ENCODE measurements around the gene VEZT.
A peak's percentile ranks its signal among the peaks of the same experiment; 100 is the strongest.

The VEZT gene

GRCh38 chr12:95200128-95200894 lies 17.3 kb upstream of the VEZT start:
- no peak for DNase-seq

- no peak for DNase-seq
Measured at GRCh38 chr12:95201056-95201670, 16.4 kb upstream of the VEZT start.

GRCh38 chr12:95202691-95203486 lies 14.7 kb upstream of the VEZT start:
- DNase-seq, result no peak

- DNase-seq, result no peak
Measured at GRCh38 chr12:95203487-95204030, 14.0 kb upstream of the VEZT start.

- no peak for DNase-seq
Measured at GRCh38 chr12:95204141-95204866, 13.3 kb upstream of the VEZT start.

- DNase-seq, result no peak
Measured at GRCh38 chr12:95205016-95205624, 12.5 kb upstream of the VEZT start.

GRCh38 chr12:95205685-95206084 lies 11.9 kb upstream of the VEZT start:
- DNase-seq, result no peak

- DNase-seq, result no peak
Measured at GRCh38 chr12:95206916-95207315, 10.7 kb upstream of the VEZT start.

GRCh38 chr12:95207407-95207806 lies 10.2 kb upstream of the VEZT start:
- no peak for DNase-seq

- peak; percentile 84 for DNase-seq
Measured at GRCh38 chr12:95208678-95209077, 8.9 kb upstream of the VEZT start.

GRCh38 chr12:95212586-95212985 lies 5.0 kb upstream of the VEZT start:
- no peak for DNase-seq

- DNase-seq, result no peak
Measured at GRCh38 chr12:95213119-95213518, 4.5 kb upstream of the VEZT start.

- DNase-seq, result no peak
Measured at GRCh38 chr12:95213928-95214327, 3.7 kb upstream of the VEZT start.

GRCh38 chr12:95214466-95214865 lies 3.1 kb upstream of the VEZT start:
- no peak for DNase-seq

- DNase-seq, result no peak
Measured at GRCh38 chr12:95215949-95216348, 1.7 kb upstream of the VEZT start.

GRCh38 chr12:95216711-95217376 lies 763 bp upstream of the VEZT start:
- no peak for DNase-seq

GRCh38 chr12:95218150-95219133 lies 835 bp downstream of the VEZT start:
- peak; percentile 71 for DNase-seq

- no peak for DNase-seq
Measured at GRCh38 chr12:95220190-95220589, 2.6 kb downstream of the VEZT start.

GRCh38 chr12:95220726-95221125 lies 3.1 kb downstream of the VEZT start:
- no peak for DNase-seq
